ENCODE measurements around the gene CACNA2D1.

CACNA2D1 gene

DNA sequence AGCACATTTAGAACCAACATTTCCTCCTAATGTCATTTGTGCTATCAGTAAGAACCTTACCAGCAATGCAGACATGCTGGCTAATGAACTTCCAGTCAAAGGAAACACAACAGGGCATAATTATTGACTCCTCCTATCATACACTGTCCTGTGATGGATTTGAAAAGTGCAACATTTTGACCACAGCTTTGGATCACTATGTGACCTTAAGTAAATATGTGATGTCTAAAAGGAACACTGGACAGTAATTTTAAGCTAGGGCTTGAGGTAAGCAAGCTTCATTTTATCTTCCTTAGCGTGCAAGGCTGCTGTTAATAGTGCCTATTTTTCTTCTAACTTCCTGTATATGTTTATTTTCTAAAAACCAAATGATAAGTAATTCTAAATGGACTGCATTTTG lies 433.2 kb downstream of the CACNA2D1 start:
- intact Hi-C loops (cut with DNase I), result no loop called here
- no peak for DNase-seq

DNA sequence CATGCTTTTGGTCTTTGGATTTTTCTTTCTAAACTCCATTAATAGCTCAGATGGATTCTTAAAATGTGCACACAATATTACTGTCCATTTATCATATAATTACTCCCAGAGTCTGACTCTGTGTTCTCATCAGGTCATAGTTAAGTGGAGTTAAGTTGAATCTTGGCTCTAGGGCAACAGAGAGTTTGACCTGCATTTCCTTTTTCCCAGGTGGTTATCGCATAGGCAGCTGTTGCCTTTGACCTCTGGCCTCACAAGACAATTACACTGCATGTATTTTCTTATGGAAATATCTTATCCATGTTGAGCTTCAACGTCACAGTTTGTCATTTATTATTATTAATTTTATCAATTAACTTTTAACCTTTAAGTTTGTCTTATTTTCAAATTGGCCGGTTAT lies 436.3 kb downstream of the CACNA2D1 start:
- DNase-seq, result no peak
- intact Hi-C loops (cut with DNase I), result no loop called here

DNA sequence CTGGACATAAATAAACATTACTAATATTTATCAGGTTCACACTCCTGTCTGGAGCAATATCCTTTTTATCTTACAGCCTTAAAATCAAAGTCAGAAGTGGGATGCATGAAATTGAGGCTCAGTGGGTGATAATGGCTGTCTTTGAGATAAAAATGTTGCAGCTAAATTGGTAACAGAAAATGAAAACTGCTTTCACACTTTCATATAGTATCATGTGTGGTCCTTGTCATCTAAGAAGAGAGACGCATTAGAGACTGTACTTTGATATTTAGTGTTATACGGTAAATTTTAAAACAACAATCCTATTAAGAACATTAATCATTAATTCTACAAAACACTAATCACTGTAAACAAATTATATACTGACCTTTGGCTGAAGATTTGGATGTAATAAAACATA lies 438.5 kb downstream of the CACNA2D1 start:
- no peak for DNase-seq
- intact Hi-C loops (cut with DNase I), result no loop called here

DNA sequence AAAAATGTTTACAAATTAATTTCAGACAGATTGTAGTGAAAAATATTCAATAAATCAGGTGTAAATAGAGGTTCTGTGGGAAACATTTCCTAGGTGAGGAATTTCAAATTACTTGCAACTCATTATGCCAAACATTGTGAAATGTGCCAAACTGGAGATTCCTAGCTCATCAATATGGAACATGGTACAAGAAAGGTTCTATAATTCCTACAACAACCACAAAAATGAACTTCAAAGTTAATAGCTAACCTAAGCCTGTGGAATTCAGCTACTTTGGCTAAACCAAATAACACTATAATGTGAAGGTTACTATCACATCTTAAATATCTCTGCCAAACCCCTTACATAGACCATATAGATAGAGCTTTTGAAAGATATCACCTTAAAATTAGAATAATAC lies 450.4 kb downstream of the CACNA2D1 start:
- no peak for DNase-seq
- intact Hi-C loops (cut with DNase I), result no loop called here

DNA sequence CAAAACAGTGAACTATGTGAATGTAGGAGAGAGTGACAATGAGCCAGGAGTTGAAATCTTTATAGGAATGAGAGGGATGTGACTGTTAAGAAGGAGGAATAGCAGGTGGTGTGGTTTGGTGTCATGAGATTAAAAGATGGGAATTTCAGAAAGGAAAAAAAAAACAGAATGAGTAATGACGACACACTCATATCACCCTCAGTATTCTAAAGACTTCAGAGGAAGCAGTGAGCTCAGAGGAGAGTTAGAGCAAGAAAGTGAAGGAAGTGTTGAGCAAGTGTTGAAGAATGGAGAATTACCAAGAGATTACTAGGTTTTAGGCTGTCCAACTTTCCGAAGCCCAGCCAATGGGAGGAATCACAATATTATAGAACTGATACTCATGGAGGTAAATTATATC lies 453.2 kb downstream of the CACNA2D1 start:
- intact Hi-C loops (cut with DNase I), result no loop called here
- DNase-seq, result no peak

DNA sequence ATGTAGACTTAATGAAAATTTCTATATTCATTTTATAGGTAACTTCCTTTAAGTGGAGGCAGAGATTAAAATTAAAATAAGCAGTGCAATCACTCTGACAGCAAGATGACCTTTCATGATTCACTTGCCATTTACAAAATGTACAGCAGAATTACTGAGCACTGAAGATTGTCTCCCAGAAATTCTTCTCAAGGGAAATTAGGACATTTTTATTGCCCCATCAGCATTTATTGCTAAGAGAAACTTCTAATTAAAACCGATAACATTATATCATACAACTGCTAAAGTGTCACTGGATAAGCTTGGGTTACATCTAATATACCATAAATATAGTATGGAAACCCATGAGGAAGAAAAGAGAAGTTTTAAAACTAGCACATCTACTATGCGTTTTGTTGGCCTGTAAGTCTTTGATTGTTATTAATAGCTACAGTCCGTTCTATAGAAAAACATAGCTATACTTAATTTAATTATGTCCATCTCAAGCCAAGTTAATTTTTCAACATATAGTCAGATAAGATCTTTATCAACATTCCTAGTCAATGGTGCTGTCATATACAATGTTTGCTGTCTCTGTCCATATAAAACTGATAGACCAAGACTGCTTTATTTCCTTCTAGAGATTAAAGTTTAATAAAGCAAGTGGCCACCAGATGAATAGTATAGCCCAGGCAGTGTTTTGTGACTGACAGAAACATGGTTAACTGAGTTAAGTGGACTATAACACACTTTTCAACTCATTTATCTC lies 456.7 kb downstream of the CACNA2D1 start:
- DNase-seq, result no peak
- intact Hi-C loops (cut with DNase I), result no loop called here

DNA sequence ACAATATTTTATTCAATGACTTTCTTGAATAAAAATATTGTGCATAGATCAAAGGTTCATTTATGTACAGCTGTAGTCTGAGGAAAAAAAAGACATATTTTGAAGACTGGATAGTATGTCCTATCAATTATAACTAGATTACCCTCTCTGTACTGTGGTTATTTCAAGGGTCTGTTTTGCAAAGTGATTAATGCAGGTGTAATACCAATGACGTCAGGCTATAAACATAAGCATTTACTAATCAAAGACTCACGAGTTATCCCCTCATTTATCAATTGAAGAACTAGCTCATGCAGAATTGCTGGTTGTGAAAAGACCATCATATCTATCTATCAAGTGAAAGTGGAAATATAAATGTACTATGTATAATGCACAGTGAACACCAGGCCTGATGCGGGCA lies 460.2 kb downstream of the CACNA2D1 start:
- no peak for DNase-seq
- intact Hi-C loops (cut with DNase I), result no loop called here

DNA sequence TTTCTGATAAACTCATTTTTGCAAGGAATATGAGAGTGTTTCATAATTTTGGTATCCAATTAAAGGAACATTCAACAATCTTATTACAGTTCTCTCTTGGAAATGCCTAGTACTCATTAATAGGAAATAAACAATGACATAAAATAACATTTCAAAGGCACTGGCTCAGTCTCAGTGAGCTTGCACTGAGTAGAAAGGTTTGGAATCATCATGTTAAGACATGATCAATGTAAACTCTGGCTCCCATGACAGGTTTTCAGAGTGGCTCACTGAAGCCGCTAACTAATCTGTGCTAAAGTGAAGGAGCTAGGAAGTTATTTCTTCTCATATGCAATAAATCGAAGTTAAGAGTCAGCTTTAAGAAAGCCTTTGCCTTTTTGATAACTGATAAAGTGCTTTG lies 470.5 kb downstream of the CACNA2D1 start:
- no peak for DNase-seq
- intact Hi-C loops (cut with DNase I), result no loop called here

DNA sequence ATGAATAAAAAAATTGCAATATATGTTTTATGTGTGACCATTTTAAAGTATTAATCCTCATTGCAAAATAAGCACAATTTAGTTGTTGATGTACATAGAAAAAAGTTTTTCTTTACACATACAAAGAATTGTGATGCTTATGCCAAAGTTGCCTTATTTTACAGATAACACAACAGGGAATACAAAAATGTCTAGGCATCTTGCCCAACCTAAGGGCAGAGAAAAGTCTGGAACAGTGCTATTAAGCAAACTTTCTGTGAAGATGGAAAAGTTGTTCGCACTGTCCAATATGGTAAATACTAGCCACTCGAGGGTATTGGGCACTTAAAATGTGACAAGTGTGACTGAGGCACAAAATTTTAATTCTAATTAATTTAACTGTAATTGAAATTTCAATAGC lies 483.6 kb downstream of the CACNA2D1 start:
- no peak for DNase-seq
- intact Hi-C loops (cut with DNase I), result no loop called here

DNA sequence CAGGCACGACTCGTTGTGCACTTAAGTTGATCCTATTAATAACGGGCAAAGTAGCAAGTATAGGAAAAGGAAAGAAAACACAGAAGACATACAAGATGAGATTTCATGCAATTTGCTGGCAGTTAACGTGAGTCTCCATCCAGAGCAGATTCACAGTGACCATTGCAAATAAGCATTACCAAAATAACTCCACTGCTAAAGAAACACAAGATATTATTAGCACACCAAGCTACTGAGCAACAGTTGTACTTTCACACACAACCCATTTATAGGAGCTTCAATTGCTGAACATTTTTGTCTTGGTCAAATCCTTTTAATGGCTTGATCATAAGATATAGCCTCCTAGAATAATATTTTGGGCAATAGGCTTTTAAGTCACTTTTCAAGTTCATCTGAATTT lies 486.1 kb downstream of the CACNA2D1 start:
- intact Hi-C loops (cut with DNase I), result loop anchor here (10.0 kb wide), 1 partner anchor 473 kb away; no protein-coding TSS in a partner anchor
- DNase-seq, result no peak

DNA sequence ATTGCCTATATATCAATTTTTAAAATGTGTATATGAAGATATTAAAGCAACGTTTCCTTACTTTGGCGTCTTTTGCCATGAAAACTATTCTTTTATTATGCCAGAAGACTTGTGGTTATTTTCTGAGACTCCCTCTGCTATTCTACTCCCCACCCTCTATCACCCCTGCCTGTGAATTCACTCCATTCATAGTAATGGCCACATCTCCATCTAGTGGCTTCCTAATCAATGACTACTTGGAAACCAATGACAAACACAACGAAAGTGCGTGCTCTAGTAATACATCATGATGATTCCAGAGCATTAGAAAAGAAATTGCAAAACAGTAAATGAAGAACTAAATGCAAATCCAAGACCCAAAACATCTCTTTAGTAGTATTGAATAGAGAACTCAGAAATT lies 487.1 kb downstream of the CACNA2D1 start:
- intact Hi-C loops (cut with DNase I), result loop anchor here (10.0 kb wide), 1 partner anchor 472 kb away; no protein-coding TSS in a partner anchor
- peak in 8 of 42 donors; percentile 4 to 60 (median 22) for DNase-seq

DNA sequence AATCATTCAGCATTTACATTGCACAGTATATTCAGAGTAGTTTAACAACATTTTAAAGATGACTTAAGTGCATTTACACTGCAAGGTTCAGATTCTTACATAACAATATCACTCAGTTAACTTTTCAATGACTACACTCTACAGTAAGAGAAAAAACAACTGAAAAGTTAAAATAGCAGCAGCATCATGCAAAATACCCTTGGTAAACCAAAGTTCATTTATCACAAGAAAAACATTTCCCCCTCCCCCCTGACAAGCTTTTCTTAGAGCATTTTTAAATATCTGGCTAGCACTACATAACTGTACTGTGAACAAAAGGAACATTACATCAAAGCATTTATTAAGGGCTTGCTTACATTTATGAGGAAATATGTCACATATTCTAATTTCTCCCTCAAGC lies 494.3 kb downstream of the CACNA2D1 start:
- intact Hi-C loops (cut with DNase I), result no loop called here
- DNase-seq, result no peak

DNA sequence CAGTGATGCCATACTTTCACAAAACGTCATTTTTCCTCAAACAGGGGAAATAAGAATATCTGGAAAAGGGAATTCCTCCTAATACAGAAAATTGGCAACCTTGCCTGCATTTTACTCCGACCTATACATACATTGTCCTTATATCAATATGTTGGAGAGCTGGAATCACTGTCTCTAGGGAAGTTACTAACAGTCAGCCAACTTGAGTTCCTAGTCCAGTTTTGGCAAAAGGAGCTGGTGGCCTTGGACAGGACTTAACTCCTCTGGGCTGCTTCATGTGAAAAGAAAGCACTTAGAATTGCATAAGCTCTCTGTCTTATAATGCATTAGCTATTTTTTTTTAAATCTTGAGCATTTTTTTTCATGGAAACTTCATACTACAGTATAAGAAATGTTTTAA lies 499.5 kb downstream of the CACNA2D1 start:
- intact Hi-C loops (cut with DNase I), result no loop called here
- DNase-seq, result peak in 1 of 42 donors; percentile 9

DNA sequence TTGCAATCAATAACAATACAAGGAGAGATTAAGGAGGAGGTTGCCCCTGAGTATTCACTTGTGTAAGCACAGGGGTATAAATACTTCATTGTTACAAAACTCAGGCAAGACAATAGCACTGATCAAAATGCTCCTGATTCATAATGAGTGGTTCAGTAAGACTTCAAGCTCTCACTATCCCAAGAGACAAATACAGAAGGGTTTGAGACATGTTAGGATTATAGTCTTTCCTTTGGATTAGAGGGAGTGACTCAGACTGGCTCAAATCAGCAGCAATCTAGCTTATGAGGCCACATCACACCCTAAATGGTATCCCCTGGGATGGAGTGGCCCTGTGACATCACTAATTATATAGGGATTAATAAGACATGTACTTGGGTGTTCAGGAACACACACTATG lies 506.5 kb downstream of the CACNA2D1 start:
- intact Hi-C loops (cut with DNase I), result no loop called here
- DNase-seq, result no peak

DNA sequence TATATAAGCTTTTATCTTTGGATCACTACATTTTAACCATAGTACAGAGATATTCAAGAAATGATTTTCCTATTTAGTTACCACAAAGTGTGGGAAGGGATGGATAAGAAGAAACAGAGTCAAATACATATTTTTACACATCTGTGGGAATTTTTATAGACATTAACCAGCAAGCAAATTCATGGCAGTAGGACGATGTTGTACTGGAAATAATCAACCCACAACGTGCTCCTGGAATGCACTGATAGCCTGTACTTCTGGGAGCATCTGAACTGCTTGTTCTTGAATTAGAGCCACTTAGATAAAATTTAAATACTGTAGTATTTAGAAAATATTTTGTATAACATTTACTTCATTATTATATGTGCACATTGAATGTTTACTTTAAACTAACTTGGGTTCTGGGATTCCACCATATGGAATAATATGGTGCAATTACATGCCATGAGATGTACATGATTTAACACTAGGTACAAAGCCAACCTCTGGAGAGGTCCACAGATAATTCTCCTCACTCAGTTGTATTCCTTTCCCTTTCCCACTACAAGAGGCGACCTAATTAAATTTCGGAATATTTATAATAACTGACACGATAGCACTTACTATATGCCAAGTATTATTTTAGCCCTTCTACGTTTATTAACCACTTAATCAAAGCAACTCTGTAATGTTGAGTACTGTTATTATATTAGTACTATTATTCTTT lies 508.8 kb downstream of the CACNA2D1 start:
- no peak for DNase-seq
- intact Hi-C loops (cut with DNase I), result no loop called here

DNA sequence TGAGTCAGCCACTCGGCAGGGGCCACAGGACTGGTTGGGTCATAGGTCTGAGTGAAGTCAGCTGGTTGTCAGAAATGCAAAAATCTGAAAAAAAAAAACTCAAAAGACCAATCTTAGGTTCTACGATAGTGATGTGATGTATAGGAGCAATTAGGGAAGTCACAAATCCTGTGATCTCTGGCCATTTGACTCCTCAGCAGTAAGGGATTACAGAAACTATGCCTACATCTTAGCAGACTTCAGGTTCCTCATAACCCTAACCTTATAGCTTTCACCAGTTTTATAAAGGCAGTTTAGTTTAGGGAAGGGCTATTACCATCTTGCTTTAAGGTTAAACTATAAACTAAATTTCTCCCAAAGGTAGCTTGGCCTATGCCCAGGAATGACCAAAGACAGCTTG lies 510.6 kb downstream of the CACNA2D1 start:
- intact Hi-C loops (cut with DNase I), result no loop called here
- no peak for DNase-seq

DNA sequence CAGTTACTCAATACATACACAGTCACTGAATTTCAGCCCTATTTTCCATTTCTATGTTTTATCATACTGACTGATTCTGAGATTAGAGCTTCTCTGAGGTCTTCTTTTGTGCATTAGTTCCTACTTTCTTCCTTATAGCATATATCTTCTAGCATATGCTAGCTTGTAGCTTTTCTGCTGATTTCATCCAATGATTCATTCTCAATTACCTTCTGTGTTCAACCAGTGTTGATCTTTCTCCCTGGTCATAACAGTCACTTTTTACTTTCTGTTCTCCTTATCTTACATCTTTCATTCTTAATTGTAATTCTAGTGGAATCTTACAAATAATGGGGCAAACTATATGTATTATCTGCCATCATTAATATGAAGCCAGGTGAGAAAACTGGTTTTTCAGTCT lies 514.2 kb downstream of the CACNA2D1 start:
- no peak for DNase-seq
- intact Hi-C loops (cut with DNase I), result no loop called here

DNA sequence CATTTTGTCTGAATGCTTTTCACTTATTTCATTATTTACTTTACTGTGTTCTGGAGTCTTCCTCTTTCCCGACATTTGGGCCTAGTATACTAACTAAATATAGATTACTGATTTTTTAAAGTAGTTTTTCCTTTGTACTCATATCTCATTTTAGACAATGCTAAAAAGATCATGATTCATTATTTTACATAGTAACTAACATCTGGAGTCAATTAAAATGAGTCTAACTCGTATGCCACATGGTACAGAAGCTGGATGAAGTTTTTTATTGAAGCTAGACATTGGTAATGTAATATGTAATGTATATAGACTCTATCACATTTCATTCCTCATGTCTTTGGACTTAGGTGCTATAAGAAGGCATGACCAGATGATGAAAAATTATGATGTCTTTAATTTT lies 517.4 kb downstream of the CACNA2D1 start:
- DNase-seq, result no peak
- intact Hi-C loops (cut with DNase I), result no loop called here

DNA sequence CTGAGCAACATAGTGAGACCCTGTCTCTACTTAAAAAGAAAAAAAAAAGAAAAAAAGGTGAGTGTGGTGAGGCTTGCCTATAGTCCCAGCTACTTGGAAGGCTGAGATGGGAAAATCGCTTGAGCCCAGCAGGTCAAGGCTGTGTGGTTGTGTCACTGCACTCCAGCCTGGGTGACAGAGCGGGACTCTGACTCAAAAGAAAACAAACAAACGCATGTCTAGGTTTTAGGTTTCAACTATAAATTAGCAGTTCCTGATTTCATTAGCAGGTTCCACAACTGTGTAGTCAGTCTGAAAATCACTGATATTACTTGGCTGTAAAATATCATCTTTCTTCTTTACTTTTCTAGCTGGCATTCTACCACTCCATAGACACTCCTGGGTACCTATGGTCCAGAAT lies 518.0 kb downstream of the CACNA2D1 start:
- intact Hi-C loops (cut with DNase I), result no loop called here
- DNase-seq, result no peak

DNA sequence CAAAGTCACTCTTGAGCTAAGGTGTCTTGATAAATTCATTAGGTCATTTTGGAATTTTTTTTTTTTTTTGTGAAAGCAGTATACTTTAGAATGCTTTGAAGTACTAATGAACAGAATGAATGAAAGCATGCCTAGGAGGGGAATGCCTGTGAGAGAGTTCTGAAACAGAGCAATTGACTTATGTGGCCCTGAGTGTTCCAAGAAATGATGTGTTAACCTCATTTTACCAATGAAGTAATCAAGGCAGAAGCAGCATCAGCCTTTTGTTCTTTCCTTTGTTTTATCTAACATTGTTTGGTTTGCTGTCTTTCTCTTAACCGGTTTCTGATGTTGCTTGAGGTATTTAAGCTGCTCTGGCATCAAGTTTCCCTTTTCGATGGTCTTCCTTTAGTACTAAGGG lies 519.1 kb downstream of the CACNA2D1 start:
- DNase-seq, result no peak
- intact Hi-C loops (cut with DNase I), result no loop called here

DNA sequence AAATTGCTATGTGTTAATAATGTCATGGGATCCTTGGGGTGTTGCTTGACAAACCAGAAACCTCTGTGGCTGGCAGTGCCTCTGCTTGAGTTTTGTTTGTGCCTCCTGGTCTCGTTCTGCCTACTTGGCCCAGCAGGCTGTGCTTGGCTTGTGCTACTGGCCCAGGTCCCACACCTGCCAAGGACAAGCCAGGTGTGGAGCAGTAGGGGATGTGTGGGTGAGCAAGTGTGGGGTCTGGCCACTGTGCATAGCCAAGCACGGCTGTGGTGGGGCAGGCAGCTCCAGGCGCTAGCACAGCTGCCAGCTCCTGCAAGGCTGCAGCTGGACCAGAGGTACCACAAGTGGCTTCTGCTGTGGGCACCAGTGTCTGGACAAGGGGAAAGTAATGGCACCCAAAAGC lies 524.1 kb downstream of the CACNA2D1 start:
- DNase-seq, result no peak
- intact Hi-C loops (cut with DNase I), result no loop called here

Data from head of caudate nucleus (tissue), 42 donors.